ENCODE measurements around the gene RUFY4.
"Not testable (repeated sequence)": the region's sequence is repeated elsewhere in the genome, so short reads cannot be mapped to it uniquely, and the experiment has no call there.

The RUFY4 gene

GRCh38 chr2:218039171-218039570 lies 29.9 kb upstream of the RUFY4 start:
- no peaks in the 10 kb centered on the region for H3K36me3 ChIP-seq (ENCODE audit: control insufficient read depth, insufficient read depth, low read length)
- no peak for DNase-seq (ENCODE audit: extremely low read depth, insufficient read length)
- no peak for TF ChIP-seq CTCF (IDR thresholded peaks at IDR 0.05; ENCODE audit: insufficient read depth, low read length, poor library complexity, severe bottlenecking)
- no peaks in the 10 kb centered on the region for H3K27me3 ChIP-seq (replicated peaks; ENCODE audit: control insufficient read depth, insufficient read depth, low read length)
- no peak overlapping the region for H3K4me3 ChIP-seq (replicated peaks; ENCODE audit: low read depth, low read length)

- no peaks in the 10 kb centered on the region for H3K36me3 ChIP-seq (ENCODE audit: control insufficient read depth, insufficient read depth, low read length)
- DNase-seq (ENCODE audit: extremely low read depth, insufficient read length), result no peak
- TF ChIP-seq CTCF (IDR thresholded peaks at IDR 0.05; ENCODE audit: insufficient read depth, low read length, poor library complexity, severe bottlenecking), result no peak
- no peak overlapping the region for H3K4me3 ChIP-seq (replicated peaks; ENCODE audit: low read depth, low read length)
- no peaks in the 10 kb centered on the region for H3K27me3 ChIP-seq (replicated peaks; ENCODE audit: control insufficient read depth, insufficient read depth, low read length)
These were observed 28.2 kb upstream of the RUFY4 start for GRCh38 chr2:218040883-218041282.

GRCh38 chr2:218041302-218042168 lies 27.5 kb upstream of the RUFY4 start:
- Histone ChIP-seq H3K27me3 (replicated peaks; ENCODE audit: control insufficient read depth, insufficient read depth, low read length) (no peaks in the 10 kb centered on the region), H3K4me3 (replicated peaks; ENCODE audit: low read depth, low read length) (no peak overlapping the region), H3K36me3 (ENCODE audit: control insufficient read depth, insufficient read depth, low read length) (no peaks in the 10 kb centered on the region)
- no peak for DNase-seq (ENCODE audit: extremely low read depth, insufficient read length)
- TF ChIP-seq CTCF (IDR thresholded peaks at IDR 0.05; ENCODE audit: insufficient read depth, low read length, poor library complexity, severe bottlenecking), result no peak

DNA sequence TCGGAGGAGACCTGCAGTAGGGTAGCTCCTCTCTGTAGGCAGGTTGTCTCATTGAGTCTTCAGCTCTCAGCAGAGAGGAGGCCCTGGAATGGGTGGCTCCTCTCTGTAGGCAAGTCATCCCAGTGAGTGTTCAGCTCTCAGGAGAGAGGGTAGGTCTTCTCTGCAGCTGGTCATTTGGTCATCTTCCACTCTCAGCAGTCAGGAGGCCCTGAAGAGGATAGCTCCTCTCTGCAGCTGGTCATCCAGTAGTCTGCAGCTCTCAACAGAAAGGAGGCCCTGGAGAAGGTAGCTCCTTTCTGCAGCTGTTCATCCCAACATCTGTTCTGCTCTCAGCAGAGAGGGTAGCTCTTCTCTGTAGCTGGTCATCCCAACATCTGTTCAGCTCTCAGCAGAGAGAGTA lies 26.0 kb upstream of the RUFY4 start:
- Histone ChIP-seq H3K36me3 (ENCODE audit: control insufficient read depth, insufficient read depth, low read length) (no peaks in the 10 kb centered on the region), H3K4me3 (replicated peaks; ENCODE audit: low read depth, low read length) (no peak overlapping the region), H3K27me3 (replicated peaks; ENCODE audit: control insufficient read depth, insufficient read depth, low read length) (no peaks in the 10 kb centered on the region)
- no peak for TF ChIP-seq CTCF (IDR thresholded peaks at IDR 0.05; ENCODE audit: insufficient read depth, low read length, poor library complexity, severe bottlenecking)
- DNase-seq (ENCODE audit: extremely low read depth, insufficient read length), result no peak

DNA sequence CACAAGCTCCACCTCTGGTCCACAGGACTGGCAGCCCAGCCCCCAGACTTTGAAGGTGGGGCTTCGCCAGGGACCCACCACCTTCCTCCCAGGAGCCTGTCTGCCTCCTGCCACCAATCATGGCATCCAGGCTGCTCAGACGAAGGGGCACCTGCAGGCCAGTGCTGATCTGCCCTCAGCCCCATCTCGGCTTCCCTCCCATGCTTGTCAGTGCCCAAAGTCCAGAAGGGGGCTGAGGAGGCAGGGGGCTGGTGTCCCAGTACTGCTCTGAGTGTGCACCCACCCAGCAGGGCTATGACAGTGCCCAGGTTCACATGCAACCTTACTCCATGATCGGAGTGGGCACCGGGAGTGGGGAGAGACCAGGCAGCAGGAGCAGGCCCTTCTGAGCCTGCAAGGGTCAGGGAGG lies 25.3 kb upstream of the RUFY4 start:
- TF ChIP-seq CTCF (IDR thresholded peaks at IDR 0.05; ENCODE audit: insufficient read depth, low read length, poor library complexity, severe bottlenecking), result no peak
- no peak for DNase-seq (ENCODE audit: extremely low read depth, insufficient read length)
- Histone ChIP-seq H3K27me3 (replicated peaks; ENCODE audit: control insufficient read depth, insufficient read depth, low read length) (no peaks in the 10 kb centered on the region), H3K36me3 (ENCODE audit: control insufficient read depth, insufficient read depth, low read length) (no peaks in the 10 kb centered on the region), H3K4me3 (replicated peaks; ENCODE audit: low read depth, low read length) (no peak overlapping the region)

DNA sequence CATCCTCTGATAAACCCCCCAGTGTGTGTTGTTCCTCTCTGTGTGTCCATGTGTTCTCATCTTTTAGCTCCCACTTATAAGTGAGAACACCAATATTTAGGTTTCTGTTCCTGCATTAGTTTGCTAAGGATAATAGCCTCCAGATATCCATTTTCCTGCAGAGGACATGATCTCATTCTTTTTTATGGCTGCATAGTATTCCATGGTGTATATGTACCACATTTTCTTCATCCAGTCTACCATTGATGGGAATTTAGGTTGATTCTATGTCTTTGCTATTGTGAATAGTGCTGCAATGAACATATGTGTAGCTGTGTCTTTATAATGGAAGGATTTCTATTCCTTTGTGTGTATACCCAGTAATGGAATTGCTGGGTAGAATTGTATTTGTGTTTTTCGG lies 24.5 kb upstream of the RUFY4 start:
- not testable (repeated sequence) for H3K4me3 ChIP-seq (replicated peaks; ENCODE audit: low read depth, low read length); H3K36me3 ChIP-seq (ENCODE audit: control insufficient read depth, insufficient read depth, low read length); DNase-seq (ENCODE audit: extremely low read depth, insufficient read length); H3K27me3 ChIP-seq (replicated peaks; ENCODE audit: control insufficient read depth, insufficient read depth, low read length)
